K562 (cell line): Measurements from ENCODE around the gene NIN. TPM values are rescaled to one million over a fixed set of nuclear protein-coding genes. Genes with fewer than 3 reads are reported as not detected.

ENCODE experiments used
- ATAC-seq: fragments of 200-7000 bp; cut with Tn5 transposase; 3 replicates; pipeline ENCODE4 v1.9.1; 2020; ENCODE audit warnings: moderate library complexity
- BruUV-seq: library from RNA; stranded (reverse); fragments of 400-500 nt; replicated peaks from 2 replicates; lab custom pipeline; 2021; lab: Mats Ljungman, UMichigan
- CTCF ChIA-PET: fragments of 300-600 bp; formaldehyde crosslinking; extraction: SDS; loops from one replicate; lab custom pipeline; 2021; ENCODE audit warnings: low intra/inter-chr PET ratio; lab: Yijun Ruan, JAX
- POLR2A ChIA-PET: fragments of 300-600, 350-650 bp; sonication (Branson Sonifier 250); formaldehyde crosslinking; extraction: SDS; loops from one replicate; lab custom pipeline; 2021; ENCODE audit warnings: antibody characterized with exemption, inconsistent platforms; lab: Yijun Ruan, JAX
- DNase-seq, 4 experiments: peaks; one replicate each; pipeline versions ENCODE4 v3.0.0 to v3.0.0-alpha.2; 2011 to 2018; ENCODE audit warnings: low spot score in 3 of 4, mixed read lengths in 3 of 4; ENCODE audit errors: extremely low read depth in 1 of 4
- FAIRE-seq: peaks from 2 replicates; lab custom pipeline; 2011; peaks lifted over from hg19 to GRCh38; lab: Jason Lieb, UNC
- H2AFZ ChIP-seq: 2 replicates; pipeline ENCODE4 v1.6.0; 2011; ENCODE audit warnings: low read depth, low read length, control low read depth, inconsistent platforms
- H3K27ac ChIP-seq: fragments of 200-600 bp; 3 replicates; pipeline ENCODE4 v1.8.0; 2011; ENCODE audit warnings: low read depth, mild to moderate bottlenecking, control low read depth, inconsistent platforms, low read length, moderate library complexity, mixed read lengths; ENCODE audit errors: extremely low read depth
- H3K27me3 ChIP-seq, 2 experiments: fragments of 300-600 bp in 1 of 2; 2 replicates in 1 of 2; 3 replicates in 1 of 2; pipeline versions ENCODE4 v1.6.0 to v1.8.0; 2011; ENCODE audit warnings: inconsistent platforms in 2 of 2, low read length in 2 of 2, mild to moderate bottlenecking in 1 of 2, mixed read lengths in 1 of 2, moderate library complexity in 1 of 2; ENCODE audit not compliant: control insufficient read depth in 2 of 2, insufficient read depth in 2 of 2
- H3K36me3 ChIP-seq: fragments of 300-600 bp; 3 replicates; pipeline ENCODE4 v1.8.0; 2011; ENCODE audit warnings: mild to moderate bottlenecking, low read length, inconsistent platforms; ENCODE audit not compliant: control insufficient read depth, insufficient read depth
- H3K4me1 ChIP-seq, 2 experiments: fragments of 200-600 bp in 1 of 2; replicated peaks in 1 of 2; 2 replicates in 1 of 2; 3 replicates in 1 of 2; pipeline versions ENCODE4 v1.5.1 to v1.8.0; 2011; ENCODE audit warnings: inconsistent platforms in 2 of 2, low read length in 2 of 2, mild to moderate bottlenecking in 1 of 2, mixed read lengths in 1 of 2, moderate library complexity in 1 of 2; ENCODE audit not compliant: control insufficient read depth in 2 of 2, insufficient read depth in 2 of 2
- H3K4me2 ChIP-seq: 2 replicates; pipeline ENCODE4 v1.6.1; 2011; ENCODE audit warnings: low read length, control low read depth, inconsistent platforms, mixed read lengths; ENCODE audit not compliant: insufficient read depth
- H3K4me3 ChIP-seq: fragments of 200-600 bp; sonication (generic), shearing (Covaris generic); 2 replicates; pipeline ENCODE4 v1.5.1; 2016; ENCODE audit warnings: control low read depth, inconsistent platforms
- H3K79me2 ChIP-seq: fragments of 200-600 bp; 3 replicates; pipeline ENCODE4 v1.8.0; 2011; ENCODE audit warnings: low read length, inconsistent platforms; ENCODE audit not compliant: control insufficient read depth, insufficient read depth
- H3K9ac ChIP-seq, 2 experiments: 2 replicates each; pipeline versions ENCODE4 v1.6.0 to v1.6.1; 2011; ENCODE audit warnings: low read depth in 2 of 2, low read length in 2 of 2, control low read depth in 1 of 2, inconsistent platforms in 1 of 2, mild to moderate bottlenecking in 1 of 2, mixed read lengths in 1 of 2; ENCODE audit not compliant: insufficient read depth in 1 of 2
- H3K9me1 ChIP-seq: one replicate; pipeline ENCODE4 v1.6.0; 2011; ENCODE audit warnings: inconsistent platforms, mild to moderate bottlenecking, low read length, moderate library complexity; ENCODE audit not compliant: control insufficient read depth, insufficient read depth
- H3K9me3 ChIP-seq: replicated peaks from 2 replicates; pipeline ENCODE4 v1.5.1; 2011; ENCODE audit warnings: low read depth, low read length, inconsistent platforms; ENCODE audit not compliant: control insufficient read depth, insufficient read depth
- H4K20me1 ChIP-seq: replicated peaks from 2 replicates; pipeline ENCODE4 v1.6.1; 2011; ENCODE audit warnings: low read length, inconsistent platforms, mixed read lengths; ENCODE audit not compliant: control insufficient read depth, insufficient read depth
- ADNP ChIP-seq: fragments of 200-800 bp; sonication (Bioruptor generic); IDR thresholded peaks from 2 replicates; pipeline ENCODE4 v1.6.1; 2016; ENCODE audit warnings: missing genetic modification characterization, missing compliant biosample characterization
- CHD4 ChIP-seq: fragments of 200-600 bp; sonication (generic); IDR thresholded peaks from 3 replicates; pipeline ENCODE4 v1.6.1; 2012; ENCODE audit warnings: low read depth, mild to moderate bottlenecking, mixed read lengths, low read length, inconsistent platforms; ENCODE audit not compliant: insufficient read depth, insufficient replicate concordance, poor library complexity, severe bottlenecking
- CREB1 ChIP-seq, 2 experiments: sonication (generic) in 1 of 2; formaldehyde crosslinking in 1 of 2; IDR thresholded peaks; 2 replicates each; pipeline versions ENCODE4 v1.6.1 to v1.8.0; 2012 to 2022; ENCODE audit warnings: inconsistent platforms in 1 of 2, mild to moderate bottlenecking in 1 of 2, missing genetic modification reagents in 1 of 2, moderate library complexity in 1 of 2
- KLF13 ChIP-seq: fragments of 450-650 bp; IDR thresholded peaks from 2 replicates; pipeline ENCODE4 v1.6.1; 2016; ENCODE audit warnings: missing genetic modification characterization, low read depth, mild to moderate bottlenecking, missing compliant biosample characterization, moderate library complexity, borderline replicate concordance
- NR2C1 ChIP-seq, 2 experiments: fragments of 450-650 bp; IDR thresholded peaks; 2 replicates each; pipeline ENCODE4 v1.6.1; 2017; ENCODE audit warnings: mild to moderate bottlenecking in 2 of 2, antibody characterized with exemption in 1 of 2, inconsistent platforms in 1 of 2, missing compliant biosample characterization in 1 of 2, missing genetic modification characterization in 1 of 2
- PHF20 ChIP-seq: fragments of 450-650 bp; IDR thresholded peaks from 2 replicates; pipeline ENCODE4 v1.6.1; 2018; ENCODE audit not compliant: partially characterized antibody
- RBM17 ChIP-seq: fragments of 200-400 bp; formaldehyde crosslinking; IDR thresholded peaks from 2 replicates; pipeline ENCODE4 v1.6.1; 2017; ENCODE audit warnings: low read depth, mild to moderate bottlenecking, low read length, borderline replicate concordance
- RHOXF2B ChIP-seq: fragments of 250-450 bp; sonication (Bioruptor Pico); conservative IDR thresholded peaks from 2 replicates; pipeline ENCODE4 v1.5.1; 2021
- ZBTB17 ChIP-seq: fragments of 450-650 bp; formaldehyde crosslinking; IDR thresholded peaks from 2 replicates; pipeline ENCODE4 v1.4.0; 2020; ENCODE audit warnings: mild to moderate bottlenecking
- ZBTB40 ChIP-seq, 2 experiments: fragments of 450-650 bp in 1 of 2; sonication (generic) in 1 of 2; formaldehyde crosslinking in 1 of 2; IDR thresholded peaks; 2 replicates each; pipeline versions ENCODE4 v1.7.1 to v1.9.0; 2016 to 2022; ENCODE audit warnings: inconsistent platforms in 1 of 2, mild to moderate bottlenecking in 1 of 2, missing genetic modification reagents in 1 of 2
- ZNF3 ChIP-seq: fragments of 250-450 bp; sonication (Bioruptor Pico); IDR thresholded peaks from 2 replicates; pipeline ENCODE4 v1.5.0; 2021; ENCODE audit warnings: mild to moderate bottlenecking, moderate library complexity
- ZNF695 ChIP-seq: fragments of 450-650 bp; formaldehyde crosslinking; IDR thresholded peaks from 2 replicates; pipeline ENCODE4 v1.4.0; 2020; ENCODE audit warnings: mild to moderate bottlenecking, moderate library complexity
- WGBS: fragments of 100-300 bp; shearing (Covaris generic); methylation state at CpG from one replicate; pipeline ENCODE4 v1.1.6; 2016; ENCODE audit warnings: low coverage, mixed read lengths; ENCODE audit not compliant: insufficient coverage; ENCODE audit errors: missing lambda C conversion rate; 5-methylcytosine and 5-hydroxymethylcytosine counted together
- in situ Hi-C: fragments of 300-500 bp; cut with MboI; formaldehyde crosslinking; loops from 4 replicates; pipeline ENCODE4 v1.15.0; 2018; ENCODE audit warnings: inconsistent platforms, mixed read lengths
- intact Hi-C: fragments of 100-400 bp; cut with micrococcal nuclease; formaldehyde crosslinking; loops from 2 replicates; pipeline ENCODE4 v1.14.2; 2022
- polyA plus RNA-seq, 8 experiments: library from polyadenylated mRNA; depleted of rRNA in 4 of 8; stranded (reverse) in 5 of 8; unstranded in 3 of 8; fragments of >200 nt; fragmentation: Nextera tagmentation in 2 of 8; fragmentation: Illumina TruSeq in 1 of 8; extraction: Ambion mirVana in 2 of 8; extraction: Trizol in 1 of 8; gene quantifications; 2 replicates each; pipeline versions ENCODE4 v1.2.1 to v1.2.3, GENCODE V29; 2011 to 2014; ENCODE audit warnings: inconsistent platforms in 1 of 8, missing spikeins in 1 of 8
- total RNA-seq, 7 experiments: library from RNA; depleted of rRNA in 6 of 7; stranded (reverse); fragments of >200 nt in 6 of 7; fragmentation: Illumina TruSeq in 2 of 7; extraction: Trizol in 2 of 7; gene quantifications; 2 replicates each; pipeline versions ENCODE4 v1.2.1 to v1.2.3, GENCODE V29; 2011 to 2021; ENCODE audit warnings: low replicate concordance in 1 of 7
- TF ChIP-seq, protein P1 (sequence below): fragments of 250-450 bp; sonication (Bioruptor Pico); IDR thresholded peaks from 2 replicates; pipeline ENCODE4 v1.5.0; 2021

Gene NIN
- total and polyA plus RNA-seq, 9 of the 15 experiments (the other 6 are each of a cell fraction or from before 2014, with no cell fraction given), result 0.84 to 8.4 (median 5.0) TPM

DNA sequence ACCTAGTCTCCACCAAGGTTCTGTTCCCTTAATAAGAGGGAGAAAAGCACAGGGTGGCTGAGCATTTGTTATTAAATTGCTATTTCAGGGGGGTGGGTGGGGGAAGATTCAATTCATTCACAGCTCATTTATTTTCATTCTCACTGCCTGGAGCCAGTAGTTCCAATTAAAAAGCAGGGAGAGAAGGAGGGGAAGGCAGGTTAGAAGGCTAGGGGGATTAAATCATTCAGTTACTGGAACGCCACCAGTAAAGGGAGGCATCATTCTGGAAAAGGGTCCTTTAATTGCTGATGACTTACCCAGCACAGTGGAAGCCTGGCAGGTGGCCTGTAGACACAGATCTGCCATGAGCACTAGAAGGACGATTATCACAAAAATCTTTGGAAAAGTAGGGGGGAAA lies 47.4 kb downstream of the NIN start:
- no peaks in the 10 kb centered on the region for H3K79me2 ChIP-seq
- DNase-seq (no peak), ATAC-seq (no peak), FAIRE-seq (no peak)
- ChIA-PET POLR2A (no interaction called here), CTCF (no interaction called here)
- no peaks in the 10 kb centered on the region for H3K9me1 ChIP-seq
- H3K4me3 ChIP-seq, result no peak overlapping the region
- intact Hi-C loops (no loop called here), in situ Hi-C loops (loop anchor here (25.0 kb wide), 1 partner anchor 446 kb away; no protein-coding TSS in a partner anchor)
- H2AFZ ChIP-seq, result no peak overlapping the region
- no TSS peak for BruUV-seq
- no peaks in the 10 kb centered on the region for H4K20me1 ChIP-seq
- H3K27ac ChIP-seq, result no peak overlapping the region
- H3K27me3 ChIP-seq, result no peaks in the 10 kb centered on the region
- no peak overlapping the region for H3K4me2 ChIP-seq
- no peak overlapping the region for H3K9ac ChIP-seq
- H3K4me1 ChIP-seq, result peaks cover 0 to 6% of the 10 kb centered on the region in 2 experiments; a peak in 1 of 5 replicates
- H3K36me3 ChIP-seq, result no peaks in the 10 kb centered on the region
- 14% methylated on average over 2 of the region's 2 CpGs for WGBS
- H3K9me3 ChIP-seq, result no peaks in the 10 kb centered on the region
- TF ChIP-seq ZNF695 (no peak), RHOXF2B (CRISPR knock-in tag) (no peak), PHF20 (no peak), ZBTB40 (IDR thresholded peaks at IDR 0.05) (no peak), ZBTB40 (CRISPR knock-in tag; IDR thresholded peaks at IDR 0.05) (no peak), NR2C1 (IDR thresholded peaks at IDR 0.05) (no peak), NR2C1 (tag; IDR thresholded peaks at IDR 0.05) (no peak), ADNP (no peak), ZNF3 (CRISPR knock-in tag) (no peak), ZBTB17 (CRISPR knock-in tag) (no peak), CREB1 (IDR thresholded peaks at IDR 0.05) (no peak), CREB1 (CRISPR knock-in tag; IDR thresholded peaks at IDR 0.05) (no peak), KLF13 (tag) (no peak), CHD4 (no peak), RBM17 (no peak)
- TF ChIP-seq, protein P1, sequence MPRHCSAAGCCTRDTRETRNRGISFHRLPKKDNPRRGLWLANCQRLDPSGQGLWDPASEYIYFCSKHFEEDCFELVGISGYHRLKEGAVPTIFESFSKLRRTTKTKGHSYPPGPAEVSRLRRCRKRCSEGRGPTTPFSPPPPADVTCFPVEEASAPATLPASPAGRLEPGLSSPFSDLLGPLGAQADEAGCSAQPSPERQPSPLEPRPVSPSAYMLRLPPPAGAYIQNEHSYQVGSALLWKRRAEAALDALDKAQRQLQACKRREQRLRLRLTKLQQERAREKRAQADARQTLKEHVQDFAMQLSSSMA (CRISPR knock-in tag), result no peak
